ENCODE data around the gene ATL2. TPM values are rescaled to one million over a fixed set of nuclear protein-coding genes. Genes with fewer than 3 reads are reported as not detected.

ATL2 gene
- total RNA-seq, 1 experiment from 2014 or later = 66.7 TPM

DNA sequence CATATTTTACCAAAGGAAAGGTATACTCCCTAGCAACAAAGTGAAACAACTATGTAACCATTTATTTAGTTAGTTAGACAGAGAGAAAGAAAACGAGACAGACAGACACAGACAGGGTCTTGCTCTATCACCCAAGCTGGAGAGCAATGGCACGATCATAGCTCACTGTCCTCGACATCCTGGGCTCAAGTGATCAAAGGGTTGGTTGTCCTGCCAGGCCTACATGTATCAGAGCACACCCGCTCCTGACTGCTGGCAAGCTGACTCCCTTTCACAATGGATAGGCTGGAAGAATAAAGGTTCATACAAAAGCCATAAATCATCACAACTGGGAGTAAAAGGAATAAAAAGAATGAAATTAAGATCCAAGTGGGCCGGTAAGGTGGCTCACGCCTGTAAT is 53.5 kb downstream of the ATL2 start:
- no peak overlapping the region; a peak in 1 of 7 replicates for H3K27ac Mint-ChIP-seq
- Histone ChIP-seq H3K23ac (ENCODE audit: insufficient read length, low read depth, low read length) (no peak overlapping the region), H3K27ac (ENCODE audit: insufficient read length, low read depth, low read length) (no peak overlapping the region), H2BK120ac (ENCODE audit: low read depth, low read length, poor library complexity, severe bottlenecking) (no peak overlapping the region), H4K5ac (ENCODE audit: insufficient read length, low read depth, low read length) (no peak overlapping the region), H2AFZ (ENCODE audit: low read length) (no peak overlapping the region), H3K79me2 (ENCODE audit: insufficient read depth, low read length) (no peaks in the 10 kb centered on the region; the same call in 1 of the 2 replicates), H4K20me1 (ENCODE audit: control insufficient read depth, insufficient read depth, insufficient read length) (no peaks in the 10 kb centered on the region), H3K9me3 (ENCODE audit: control insufficient read depth, low read depth, low read length) (no peaks in the 10 kb centered on the region), H4K91ac (ENCODE audit: insufficient read length, low read depth, low read length) (no peak overlapping the region), H2BK20ac (ENCODE audit: low read depth, low read length, poor library complexity, severe bottlenecking) (no peak overlapping the region), H3K56ac (ENCODE audit: insufficient read length, low read depth, low read length) (no peak overlapping the region), H2BK15ac (ENCODE audit: low read depth, low read length) (no peak overlapping the region), H3K79me1 (ENCODE audit: insufficient read depth, low read depth, low read length, poor library complexity, severe bottlenecking) (peaks cover 7% of the 10 kb centered on the region), H2BK5ac (ENCODE audit: insufficient read length, low read length) (no peak overlapping the region), H3T11ph (ENCODE audit: low read length) (no peak overlapping the region), H3K4me2 (ENCODE audit: insufficient read depth, insufficient read length, low read length) (no peak overlapping the region), H3K27me3 (ENCODE audit: insufficient read depth, low read length) (no peaks in the 10 kb centered on the region), H2BK12ac (ENCODE audit: insufficient read length, low read depth, low read length) (no peak overlapping the region), H4K8ac (replicated peaks; ENCODE audit: insufficient read length, low read depth, low read length) (no peak overlapping the region), H3K4me1 (ENCODE audit: insufficient read depth, low read length) (no peaks in the 10 kb centered on the region), H3K23me2 (ENCODE audit: insufficient read length, low read depth, low read length, poor library complexity, severe bottlenecking) (no peaks in the 10 kb centered on the region), H3K18ac (ENCODE audit: insufficient read length, low read depth, low read length) (no peak overlapping the region), H3K14ac (ENCODE audit: insufficient read depth, low read length) (no peak overlapping the region), H2AK5ac (ENCODE audit: insufficient read length, low read length) (no peak overlapping the region), H3K4ac (ENCODE audit: low read depth, low read length) (no peak overlapping the region), H3K9ac (ENCODE audit: extremely low read depth, insufficient read length, low read length) (no peak overlapping the region)
- no peak for TF ChIP-seq CTCF (conservative IDR thresholded peaks at IDR 0.05)
- no peak for DNase-seq
- H3K4me3 Mint-ChIP-seq = no peak overlapping the region
- H3K4me1 Mint-ChIP-seq = peaks cover 14% of the 10 kb centered on the region in 2 experiments
- H3K27me3 Mint-ChIP-seq (ENCODE audit: low read depth) = no peaks in the 10 kb centered on the region
- H3K9me3 Mint-ChIP-seq = no peaks in the 10 kb centered on the region
- no CpG with 5 or more reads among the region's 6 CpGs for WGBS (ENCODE audit: extremely low coverage, insufficient read length, low lambda C conversion rate)
- peaks cover 2 to 24% (median 13%) of the 10 kb centered on the region in 3 experiments; a peak in 6 of 7 replicates for H3K36me3 Mint-ChIP-seq (ENCODE audit: insufficient read depth in 1 of 3, low read depth in 3 of 3)

Measured in H9 (cell line).